ENCODE data around the gene ZFYVE28.

Gene ZFYVE28

GRCh38 chr4:2375427-2375826 is 43.0 kb downstream of the ZFYVE28 start:
- CTCF ChIA-PET = no interaction called here
- peaks cover 6% of the 10 kb centered on the region for H3K9me3 Mint-ChIP-seq
- no peak overlapping the region for H3K27ac Mint-ChIP-seq
- DNase-seq = no peak
- H3K27me3 Mint-ChIP-seq = peaks cover 31% of the 10 kb centered on the region
- H3K4me1 Mint-ChIP-seq = no peaks in the 10 kb centered on the region
- no peak overlapping the region for H3K4me3 Mint-ChIP-seq
- H3K36me3 Mint-ChIP-seq = no peaks in the 10 kb centered on the region

GRCh38 chr4:2373532-2373931 is 44.9 kb downstream of the ZFYVE28 start:
- H3K36me3 Mint-ChIP-seq = no peaks in the 10 kb centered on the region

GRCh38 chr4:2372488-2373030 is 45.9 kb downstream of the ZFYVE28 start:
- H3K4me3 Mint-ChIP-seq = no peak overlapping the region
- no peaks in the 10 kb centered on the region for H3K4me1 Mint-ChIP-seq
- H3K9me3 Mint-ChIP-seq = peaks cover 13% of the 10 kb centered on the region
- H3K27ac Mint-ChIP-seq = no peak overlapping the region
- H3K27me3 Mint-ChIP-seq = peaks cover 28% of the 10 kb centered on the region
- no peaks in the 10 kb centered on the region for H3K36me3 Mint-ChIP-seq
- no peak for DNase-seq
- CTCF ChIA-PET = no interaction called here

More at GRCh38 chr4:2373532-2373931, 44.9 kb downstream of the ZFYVE28 start:
- CTCF ChIA-PET = interaction anchor here (1.4 kb wide), 1 partner anchor 153 kb away, joined by 3 read pairs; no protein-coding TSS in a partner anchor
- no peak overlapping the region for H3K4me3 Mint-ChIP-seq
- peaks cover 13% of the 10 kb centered on the region for H3K9me3 Mint-ChIP-seq
- no peak for DNase-seq
- H3K27ac Mint-ChIP-seq = no peak overlapping the region
- H3K4me1 Mint-ChIP-seq = no peaks in the 10 kb centered on the region
- H3K27me3 Mint-ChIP-seq = peaks cover 30% of the 10 kb centered on the region

GRCh38 chr4:2371765-2372487 is 46.5 kb downstream of the ZFYVE28 start:
- Mint-ChIP-seq H3K27me3 (peaks cover 31% of the 10 kb centered on the region), H3K36me3 (no peaks in the 10 kb centered on the region), H3K4me3 (no peak overlapping the region), H3K9me3 (peaks cover 13% of the 10 kb centered on the region), H3K4me1 (no peaks in the 10 kb centered on the region), H3K27ac (no peak overlapping the region)
- DNase-seq = no peak
- CTCF ChIA-PET = no interaction called here

GRCh38 chr4:2370597-2371320 is 47.7 kb downstream of the ZFYVE28 start:
- CTCF ChIA-PET = no interaction called here
- H3K4me3 Mint-ChIP-seq = no peak overlapping the region
- H3K27ac Mint-ChIP-seq = no peak overlapping the region
- H3K4me1 Mint-ChIP-seq = no peaks in the 10 kb centered on the region
- peaks cover 39% of the 10 kb centered on the region for H3K27me3 Mint-ChIP-seq
- DNase-seq = no peak
- peaks cover 13% of the 10 kb centered on the region for H3K9me3 Mint-ChIP-seq
- H3K36me3 Mint-ChIP-seq = no peaks in the 10 kb centered on the region

- Mint-ChIP-seq H3K27ac (no peak overlapping the region), H3K9me3 (peaks cover 11% of the 10 kb centered on the region), H3K4me1 (peaks cover 6% of the 10 kb centered on the region), H3K4me3 (no peak overlapping the region), H3K36me3 (no peaks in the 10 kb centered on the region), H3K27me3 (peaks cover 32% of the 10 kb centered on the region)
- CTCF ChIA-PET = no interaction called here
- DNase-seq = no peak
These were observed 49.6 kb downstream of the ZFYVE28 start for GRCh38 chr4:2368746-2369437.

GRCh38 chr4:2367626-2368025 is 50.8 kb downstream of the ZFYVE28 start:
- Mint-ChIP-seq H3K36me3 (no peaks in the 10 kb centered on the region), H3K9me3 (peaks cover 7% of the 10 kb centered on the region), H3K4me3 (no peak overlapping the region), H3K27me3 (peaks cover 29% of the 10 kb centered on the region), H3K4me1 (peaks cover 9% of the 10 kb centered on the region), H3K27ac (no peak overlapping the region)
- CTCF ChIA-PET = no interaction called here
- no peak for DNase-seq

GRCh38 chr4:2366252-2367192 is 51.9 kb downstream of the ZFYVE28 start:
- Mint-ChIP-seq H3K4me3 (no peak overlapping the region), H3K9me3 (peaks cover 7% of the 10 kb centered on the region), H3K4me1 (peaks cover 9% of the 10 kb centered on the region), H3K36me3 (no peaks in the 10 kb centered on the region), H3K27ac (no peak overlapping the region), H3K27me3 (peaks cover 24% of the 10 kb centered on the region)
- CTCF ChIA-PET = no interaction called here
- no peak for DNase-seq

GRCh38 chr4:2365913-2366210 is 52.6 kb downstream of the ZFYVE28 start:
- H3K4me1 Mint-ChIP-seq = peaks cover 9% of the 10 kb centered on the region
- CTCF ChIA-PET = no interaction called here
- H3K36me3 Mint-ChIP-seq = no peaks in the 10 kb centered on the region
- no peak overlapping the region for H3K27ac Mint-ChIP-seq
- DNase-seq = no peak
- H3K9me3 Mint-ChIP-seq = peaks cover 7% of the 10 kb centered on the region
- H3K27me3 Mint-ChIP-seq = peaks cover 23% of the 10 kb centered on the region
- H3K4me3 Mint-ChIP-seq = no peak overlapping the region

- peaks cover 7% of the 10 kb centered on the region for H3K9me3 Mint-ChIP-seq
- no peak overlapping the region for H3K27ac Mint-ChIP-seq
- H3K36me3 Mint-ChIP-seq = no peaks in the 10 kb centered on the region
- CTCF ChIA-PET = no interaction called here
- H3K4me1 Mint-ChIP-seq = peaks cover 9% of the 10 kb centered on the region
- H3K27me3 Mint-ChIP-seq = peaks cover 21% of the 10 kb centered on the region
- peak overlapping the region; percentile 68 for H3K4me3 Mint-ChIP-seq
- DNase-seq = no peak
These were observed 53.2 kb downstream of the ZFYVE28 start for GRCh38 chr4:2365054-2365912.

- peak; percentile 81 for DNase-seq
- Mint-ChIP-seq H3K36me3 (no peaks in the 10 kb centered on the region), H3K27ac (no peak overlapping the region), H3K4me3 (peak overlapping the region; percentile 68), H3K4me1 (peaks cover 9% of the 10 kb centered on the region), H3K27me3 (peaks cover 21% of the 10 kb centered on the region), H3K9me3 (peaks cover 7% of the 10 kb centered on the region)
- CTCF ChIA-PET = no interaction called here
These were observed 53.8 kb downstream of the ZFYVE28 start for GRCh38 chr4:2364654-2365053.

GRCh38 chr4:2363951-2364653 is 54.3 kb downstream of the ZFYVE28 start:
- no peak for DNase-seq
- Mint-ChIP-seq H3K4me1 (peaks cover 9% of the 10 kb centered on the region), H3K9me3 (peaks cover 5% of the 10 kb centered on the region), H3K36me3 (no peaks in the 10 kb centered on the region), H3K4me3 (peak overlapping the region; percentile 68), H3K27me3 (peaks cover 17% of the 10 kb centered on the region), H3K27ac (no peak overlapping the region)
- CTCF ChIA-PET = no interaction called here
